HFFc6 (cell line): ENCODE results near the gene GPR33. TPM values are rescaled to one million over a fixed set of nuclear protein-coding genes. Genes with fewer than 3 reads are reported as not detected.
"Not testable (repeated sequence)": the region's sequence is repeated elsewhere in the genome, so short reads cannot be mapped to it uniquely, and the experiment has no call there.

Experiments used
- DNase-seq: peaks from one replicate; pipeline ENCODE4 v3.0.0-alpha.2; 2018
- H3K27ac Mint-ChIP-seq: 2 replicates; pipeline ENCODE4 v1.8.0; 2020; ENCODE audit warnings: mild to moderate bottlenecking, mixed read lengths
- H3K27me3 Mint-ChIP-seq: 2 replicates; pipeline ENCODE4 v1.8.0; 2021; ENCODE audit warnings: mild to moderate bottlenecking, moderate library complexity, mixed read lengths; ENCODE audit not compliant: insufficient read depth
- H3K36me3 Mint-ChIP-seq: 2 replicates; pipeline ENCODE4 v1.8.0; 2021; ENCODE audit warnings: low read depth, mixed read lengths
- H3K4me1 Mint-ChIP-seq: 2 replicates; pipeline ENCODE4 v1.8.0; 2020; ENCODE audit warnings: low read depth, mixed read lengths
- H3K4me3 Mint-ChIP-seq: 2 replicates; pipeline ENCODE4 v1.8.0; 2020; ENCODE audit warnings: mild to moderate bottlenecking, moderate library complexity, mixed read lengths
- H3K9me3 Mint-ChIP-seq: 2 replicates; pipeline ENCODE4 v1.8.0; 2020; ENCODE audit warnings: mild to moderate bottlenecking, mixed read lengths
- total RNA-seq, 6 experiments: library from RNA; stranded (reverse); fragmentation: NEBNext Ultra II Directional; extraction: Animal tissue kit (Norgen Biotek cat#: 25700); gene quantifications; 2 replicates in 1 of 6; 3 replicates in 5 of 6; pipeline ENCODE4 v1.2.3, GENCODE V29; 2021
- TF ChIP-seq, protein P1 (sequence below): fragments of 200-600 bp; sonication (generic); IDR thresholded peaks from 2 replicates; pipeline ENCODE4 v1.5.0; 2021; ENCODE audit warnings: antibody characterized with exemption, mild to moderate bottlenecking

Gene GPR33
- total RNA-seq, 6 experiments from 2014 or later: not detected

DNA sequence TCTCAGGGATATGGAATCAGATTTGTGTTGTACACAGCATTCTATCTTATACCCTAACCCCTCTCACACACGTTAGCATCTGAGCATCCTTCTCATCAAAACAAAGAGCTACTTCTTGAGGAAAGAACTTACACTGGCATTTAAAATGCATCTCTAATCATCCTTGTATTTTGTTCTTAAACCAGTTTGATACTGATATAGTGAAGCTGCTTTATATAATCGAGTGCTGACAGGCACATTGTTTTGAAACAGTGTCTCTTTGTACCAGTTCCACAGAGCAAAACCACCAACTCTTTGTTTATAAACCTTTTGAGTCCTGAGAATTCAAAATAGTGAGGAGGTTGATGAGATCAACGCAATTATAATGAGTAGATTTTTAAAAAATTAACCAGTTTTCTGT lies 8.8 kb downstream of the GPR33 start:
- Mint-ChIP-seq H3K36me3 (no peaks in the 10 kb centered on the region), H3K27ac (no peak overlapping the region), H3K27me3 (peaks cover 17% of the 10 kb centered on the region), H3K4me3 (no peak overlapping the region), H3K4me1 (peaks cover 5% of the 10 kb centered on the region), H3K9me3 (no peaks in the 10 kb centered on the region)
- no peak for DNase-seq
- TF ChIP-seq, protein P1, sequence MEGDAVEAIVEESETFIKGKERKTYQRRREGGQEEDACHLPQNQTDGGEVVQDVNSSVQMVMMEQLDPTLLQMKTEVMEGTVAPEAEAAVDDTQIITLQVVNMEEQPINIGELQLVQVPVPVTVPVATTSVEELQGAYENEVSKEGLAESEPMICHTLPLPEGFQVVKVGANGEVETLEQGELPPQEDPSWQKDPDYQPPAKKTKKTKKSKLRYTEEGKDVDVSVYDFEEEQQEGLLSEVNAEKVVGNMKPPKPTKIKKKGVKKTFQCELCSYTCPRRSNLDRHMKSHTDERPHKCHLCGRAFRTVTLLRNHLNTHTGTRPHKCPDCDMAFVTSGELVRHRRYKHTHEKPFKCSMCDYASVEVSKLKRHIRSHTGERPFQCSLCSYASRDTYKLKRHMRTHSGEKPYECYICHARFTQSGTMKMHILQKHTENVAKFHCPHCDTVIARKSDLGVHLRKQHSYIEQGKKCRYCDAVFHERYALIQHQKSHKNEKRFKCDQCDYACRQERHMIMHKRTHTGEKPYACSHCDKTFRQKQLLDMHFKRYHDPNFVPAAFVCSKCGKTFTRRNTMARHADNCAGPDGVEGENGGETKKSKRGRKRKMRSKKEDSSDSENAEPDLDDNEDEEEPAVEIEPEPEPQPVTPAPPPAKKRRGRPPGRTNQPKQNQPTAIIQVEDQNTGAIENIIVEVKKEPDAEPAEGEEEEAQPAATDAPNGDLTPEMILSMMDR: no peak

DNA sequence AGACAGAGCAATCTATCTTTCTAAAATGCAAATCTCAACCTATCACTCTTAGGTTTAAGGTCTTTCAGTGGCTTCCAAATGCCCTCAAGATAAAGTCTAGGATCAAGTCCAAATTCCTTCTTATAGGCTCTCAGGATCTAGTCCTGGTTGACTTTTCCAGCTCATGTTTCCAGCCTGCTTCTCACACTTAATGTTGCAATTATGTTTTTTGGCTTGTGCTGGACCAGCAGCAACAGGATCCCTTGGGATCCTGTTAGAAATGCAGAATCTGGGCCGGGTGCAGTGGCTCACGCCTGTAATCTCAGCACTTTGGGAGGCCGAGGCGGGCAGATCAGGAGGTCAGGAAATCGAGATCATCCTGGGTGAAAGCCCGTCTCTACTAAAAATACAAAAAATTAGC lies 10.6 kb downstream of the GPR33 start:
- H3K4me3 Mint-ChIP-seq: no peak overlapping the region
- peaks cover 15% of the 10 kb centered on the region for H3K27me3 Mint-ChIP-seq
- H3K9me3 Mint-ChIP-seq: no peaks in the 10 kb centered on the region
- TF ChIP-seq, protein P1: no peak
- H3K4me1 Mint-ChIP-seq: peaks cover 5% of the 10 kb centered on the region
- H3K27ac Mint-ChIP-seq: no peak overlapping the region
- DNase-seq: no peak
- no peaks in the 10 kb centered on the region for H3K36me3 Mint-ChIP-seq

DNA sequence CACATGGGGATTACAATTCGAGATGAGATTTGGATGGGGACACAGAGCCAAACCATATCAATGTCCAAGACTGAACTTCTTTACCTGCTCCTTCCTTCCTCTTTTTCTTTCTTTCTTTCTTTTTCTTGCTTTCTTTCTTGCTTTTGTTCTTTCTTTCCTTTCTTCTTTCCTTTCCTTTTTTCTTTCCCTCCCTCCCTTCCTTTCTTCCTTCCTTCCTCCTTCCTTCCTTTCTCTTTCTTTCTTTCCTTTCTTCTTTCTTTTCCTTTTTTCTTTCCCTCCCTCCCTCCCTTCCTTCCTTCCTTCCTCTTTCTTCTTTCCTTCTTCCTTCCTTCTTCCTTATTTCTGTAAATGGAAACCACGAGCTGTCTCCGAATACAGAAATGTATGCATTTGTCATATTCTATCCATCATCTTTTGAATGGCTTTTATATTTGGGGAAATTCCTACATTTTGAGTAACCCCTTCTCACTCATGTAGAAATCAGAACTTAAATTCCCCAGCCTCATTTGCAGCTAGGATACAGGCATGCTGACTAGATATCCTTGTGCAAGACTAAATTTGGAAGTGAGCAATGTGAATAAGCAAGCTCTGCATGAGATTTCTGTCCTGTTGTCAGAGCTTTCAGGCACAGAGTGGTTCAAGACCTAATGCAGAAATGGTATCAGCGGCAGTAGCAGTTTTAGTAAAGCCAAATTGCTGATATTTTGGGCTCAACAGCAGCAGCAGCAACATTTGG lies 11.5 kb downstream of the GPR33 start:
- H3K4me3 Mint-ChIP-seq: no peak overlapping the region; the same call in 1 of the 2 replicates
- no peaks in the 10 kb centered on the region for H3K36me3 Mint-ChIP-seq
- no peak for DNase-seq
- H3K27ac Mint-ChIP-seq: no peak overlapping the region
- TF ChIP-seq, protein P1: no peak
- H3K4me1 Mint-ChIP-seq: peaks cover 5% of the 10 kb centered on the region
- H3K27me3 Mint-ChIP-seq: peaks cover 15% of the 10 kb centered on the region
- no peaks in the 10 kb centered on the region for H3K9me3 Mint-ChIP-seq

DNA sequence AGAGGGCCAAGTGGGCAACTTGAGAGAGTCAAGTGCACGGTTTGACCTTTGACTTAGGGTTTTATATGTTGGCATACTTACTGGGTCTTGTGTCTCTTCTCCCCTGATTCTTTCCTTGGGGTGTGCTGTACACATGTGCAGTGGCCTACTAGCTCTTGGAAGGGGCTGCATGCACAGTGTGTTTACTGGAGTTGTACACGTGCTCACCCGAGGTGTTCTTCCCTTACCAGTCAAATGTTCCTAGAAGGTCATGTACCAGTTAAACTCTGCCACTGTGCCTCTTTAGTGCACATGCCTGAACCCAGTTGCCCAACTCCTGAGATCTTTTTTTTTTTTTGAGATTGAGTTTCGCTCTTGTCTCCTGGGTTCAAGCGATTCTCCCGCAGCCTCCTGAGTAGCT lies 21.3 kb downstream of the GPR33 start:
- H3K27ac Mint-ChIP-seq: no peak overlapping the region
- no peaks in the 10 kb centered on the region for H3K36me3 Mint-ChIP-seq
- no peaks in the 10 kb centered on the region; the same call in none of the 2 replicates for H3K27me3 Mint-ChIP-seq
- no peaks in the 10 kb centered on the region for H3K9me3 Mint-ChIP-seq
- H3K4me3 Mint-ChIP-seq: no peak overlapping the region
- TF ChIP-seq, protein P1: no peak
- no peak for DNase-seq
- H3K4me1 Mint-ChIP-seq: no peaks in the 10 kb centered on the region

DNA sequence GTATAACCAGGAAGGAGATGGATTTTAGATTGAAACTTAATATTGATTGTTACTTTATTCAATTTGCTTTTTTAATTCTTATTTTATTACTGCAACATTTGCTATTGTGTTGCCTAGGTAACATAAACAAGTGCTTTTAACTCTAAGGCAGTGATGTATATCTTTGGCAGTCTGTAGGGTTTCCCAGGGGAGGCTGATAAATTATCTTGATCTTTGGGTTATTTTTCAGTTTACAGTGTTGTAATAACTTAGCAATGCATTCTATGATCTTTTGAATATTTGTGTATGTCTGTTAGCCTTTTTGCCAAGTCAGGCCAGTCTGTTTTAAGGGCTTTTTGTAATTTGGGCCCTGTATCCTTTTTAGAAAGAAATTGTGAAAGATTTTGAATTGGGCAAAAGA lies 22.7 kb downstream of the GPR33 start:
- no peaks in the 10 kb centered on the region; the same call in 1 of the 2 replicates for H3K27me3 Mint-ChIP-seq
- no peak overlapping the region for H3K4me3 Mint-ChIP-seq
- TF ChIP-seq, protein P1: no peak
- H3K36me3 Mint-ChIP-seq: no peaks in the 10 kb centered on the region
- H3K9me3 Mint-ChIP-seq: no peaks in the 10 kb centered on the region
- DNase-seq: peak; percentile 22
- H3K4me1 Mint-ChIP-seq: no peaks in the 10 kb centered on the region
- H3K27ac Mint-ChIP-seq: peak overlapping the region; percentile 3; the same call in 1 of the 2 replicates

DNA sequence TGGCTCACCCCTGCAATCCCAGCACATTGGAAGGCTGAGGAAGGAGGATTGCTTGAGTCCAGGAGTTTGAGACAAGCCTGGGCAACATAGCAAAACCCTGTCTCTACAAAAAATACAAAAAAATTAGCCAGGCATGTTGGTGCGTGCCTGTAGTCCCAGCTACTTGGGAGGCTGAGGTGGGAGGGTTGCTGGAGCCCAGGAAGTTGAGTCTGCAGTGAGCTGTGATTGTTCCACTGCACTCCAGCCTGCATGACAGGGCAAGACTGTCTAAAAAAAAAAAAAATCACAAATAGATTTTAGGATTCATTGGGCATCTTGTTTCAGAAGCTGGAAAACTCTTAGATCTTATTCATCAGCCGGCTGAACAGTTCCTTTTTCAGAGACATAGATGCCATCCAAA lies 25.4 kb downstream of the GPR33 start:
- DNase-seq, H3K36me3 Mint-ChIP-seq, H3K27ac Mint-ChIP-seq, H3K9me3 Mint-ChIP-seq, H3K4me3 Mint-ChIP-seq, H3K27me3 Mint-ChIP-seq: not testable (repeated sequence)
- peaks cover 19% of the 10 kb centered on the region for H3K4me1 Mint-ChIP-seq
